HUDEP-2 (cell line): Measurements from ENCODE around the gene PRSS53.

Experiments used
- DNase-seq, 76 experiments: peaks; one replicate each; lab custom pipeline; 2025; ENCODE audit not compliant: unreplicated experiment in 76 of 76; lab: John Stamatoyannopoulos, UW

The PRSS53 gene

DNA sequence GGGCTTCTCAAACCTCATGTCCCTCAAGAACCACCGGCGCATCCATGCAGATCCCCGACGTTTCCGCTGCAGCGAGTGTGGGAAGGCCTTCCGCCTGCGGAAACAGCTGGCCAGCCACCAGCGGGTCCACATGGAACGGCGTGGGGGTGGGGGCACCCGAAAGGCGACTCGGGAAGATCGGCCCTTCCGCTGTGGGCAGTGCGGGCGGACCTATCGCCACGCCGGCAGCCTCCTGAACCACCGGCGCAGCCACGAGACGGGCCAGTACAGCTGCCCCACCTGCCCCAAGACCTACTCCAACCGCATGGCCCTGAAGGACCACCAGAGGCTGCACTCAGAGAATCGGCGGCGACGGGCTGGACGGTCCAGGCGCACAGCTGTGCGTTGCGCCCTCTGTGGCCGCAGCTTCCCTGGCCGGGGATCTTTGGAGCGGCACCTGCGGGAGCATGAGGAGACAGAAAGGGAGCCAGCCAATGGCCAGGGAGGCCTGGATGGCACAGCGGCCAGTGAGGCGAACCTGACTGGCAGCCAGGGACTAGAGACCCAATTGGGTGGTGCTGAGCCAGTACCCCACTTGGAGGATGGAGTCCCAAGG, 8.6 kb downstream of the PRSS53 start:
- no peak for DNase-seq

GRCh38 chr16:31079342-31079944, 9.3 kb downstream of the PRSS53 start:
- DNase-seq, result no peak

DNA sequence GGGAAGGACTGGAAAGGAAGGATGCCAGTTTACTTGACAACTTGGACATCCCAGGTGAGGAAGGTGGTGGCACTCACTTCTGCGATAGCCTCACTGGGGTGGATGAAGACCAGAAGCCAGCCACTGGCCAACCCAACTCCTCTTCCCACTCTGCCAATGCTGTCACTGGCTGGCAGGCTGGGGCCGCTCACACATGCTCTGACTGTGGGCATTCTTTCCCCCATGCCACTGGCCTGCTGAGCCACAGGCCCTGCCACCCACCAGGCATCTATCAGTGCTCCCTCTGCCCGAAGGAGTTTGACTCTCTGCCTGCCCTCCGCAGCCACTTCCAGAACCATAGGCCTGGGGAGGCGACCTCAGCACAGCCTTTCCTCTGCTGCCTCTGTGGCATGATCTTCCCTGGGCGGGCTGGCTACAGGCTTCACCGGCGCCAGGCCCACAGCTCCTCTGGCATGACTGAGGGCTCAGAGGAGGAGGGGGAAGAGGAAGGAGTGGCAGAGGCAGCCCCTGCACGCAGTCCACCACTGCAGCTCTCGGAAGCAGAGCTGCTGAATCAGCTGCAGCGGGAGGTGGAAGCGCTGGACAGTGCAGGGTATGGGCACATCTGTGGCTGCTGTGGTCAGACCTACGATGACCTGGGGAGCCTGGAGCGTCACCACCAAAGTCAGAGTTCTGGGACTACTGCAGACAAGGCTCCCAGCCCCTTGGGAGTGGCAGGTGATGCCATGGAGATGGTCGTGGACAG, 10.0 kb downstream of the PRSS53 start:
- no peak for DNase-seq

GRCh38 chr16:31077592-31078396, 10.9 kb downstream of the PRSS53 start:
- peak in 20 of 76 experiments; percentile 4 to 44 (median 23) for DNase-seq

GRCh38 chr16:31077024-31077423, 11.7 kb downstream of the PRSS53 start:
- DNase-seq, result no peak

DNA sequence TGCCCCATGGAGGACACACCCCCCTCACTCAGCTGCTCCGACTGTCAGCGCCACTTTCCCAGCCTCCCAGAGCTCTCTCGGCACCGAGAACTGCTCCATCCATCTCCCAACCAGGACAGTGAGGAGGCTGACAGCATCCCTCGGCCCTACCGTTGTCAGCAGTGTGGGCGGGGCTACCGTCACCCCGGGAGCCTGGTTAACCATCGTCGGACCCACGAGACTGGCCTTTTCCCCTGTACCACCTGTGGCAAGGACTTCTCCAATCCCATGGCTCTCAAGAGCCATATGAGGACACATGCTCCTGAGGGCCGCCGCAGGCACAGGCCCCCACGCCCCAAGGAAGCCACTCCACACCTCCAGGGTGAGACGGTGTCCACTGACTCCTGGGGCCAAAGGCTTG, 12.4 kb downstream of the PRSS53 start:
- no peak for DNase-seq

DNA sequence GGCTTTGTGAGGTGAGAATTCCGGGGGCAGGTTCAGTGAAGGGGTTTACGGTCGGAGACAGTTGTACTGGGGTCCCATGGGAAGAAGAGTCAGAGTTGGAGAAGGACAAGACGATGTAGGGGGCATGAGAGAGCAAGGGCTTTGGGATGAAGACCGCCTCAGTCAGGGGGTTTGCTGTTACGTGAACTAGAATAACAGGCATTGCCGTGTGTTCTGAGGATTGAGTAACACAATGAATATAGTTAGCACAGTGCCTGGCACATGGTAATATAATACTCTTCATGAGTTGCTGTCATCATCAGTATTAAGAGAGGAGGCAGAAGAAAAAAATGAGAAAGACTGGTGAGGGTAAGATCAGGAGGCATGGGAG, 13.9 kb downstream of the PRSS53 start:
- no peak for DNase-seq

- peak in 75 of 76 experiments; percentile 69 to 98 (median 96) for DNase-seq
Measured at GRCh38 chr16:31073970-31074813, 14.6 kb downstream of the PRSS53 start, which contains the start of the genes ZNF646 and ZNF668. ZNF646 (plus strand) TSS chr16:31074422; CDS start chr16:31076325, 1,903 bp downstream. ZNF668 (minus strand) TSS chr16:31074240; CDS start chr16:31064459, 9,781 bp downstream.

GRCh38 chr16:31073142-31073969, 15.4 kb downstream of the PRSS53 start:
- DNase-seq, result peak in 71 of 76 experiments; percentile 26 to 91 (median 78)

GRCh38 chr16:31072540-31073141, 16.1 kb downstream of the PRSS53 start:
- peak in 39 of 76 experiments; percentile 2 to 50 (median 20) for DNase-seq

DNA sequence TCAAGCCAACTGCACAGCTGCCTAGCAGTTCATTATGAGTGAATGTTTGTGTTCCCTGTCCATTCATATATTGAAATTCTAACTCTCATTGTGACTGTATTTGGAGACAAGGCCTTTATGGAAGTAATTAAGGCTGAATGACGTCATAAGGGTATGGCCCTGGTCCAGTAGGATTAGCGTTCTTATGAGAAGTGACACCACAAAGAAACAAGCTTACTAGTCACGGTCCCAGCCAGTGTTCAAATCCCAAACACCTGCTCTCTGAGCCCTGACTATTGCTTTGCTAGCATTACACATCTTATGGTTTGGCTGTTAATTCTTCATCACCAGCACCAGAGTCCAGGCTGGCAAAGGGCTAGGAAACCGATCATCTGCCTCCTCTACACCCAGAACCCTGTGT, 16.9 kb downstream of the PRSS53 start:
- DNase-seq, result no peak

- no peak for DNase-seq
Measured at GRCh38 chr16:31067342-31067741, 21.4 kb downstream of the PRSS53 start.

DNA sequence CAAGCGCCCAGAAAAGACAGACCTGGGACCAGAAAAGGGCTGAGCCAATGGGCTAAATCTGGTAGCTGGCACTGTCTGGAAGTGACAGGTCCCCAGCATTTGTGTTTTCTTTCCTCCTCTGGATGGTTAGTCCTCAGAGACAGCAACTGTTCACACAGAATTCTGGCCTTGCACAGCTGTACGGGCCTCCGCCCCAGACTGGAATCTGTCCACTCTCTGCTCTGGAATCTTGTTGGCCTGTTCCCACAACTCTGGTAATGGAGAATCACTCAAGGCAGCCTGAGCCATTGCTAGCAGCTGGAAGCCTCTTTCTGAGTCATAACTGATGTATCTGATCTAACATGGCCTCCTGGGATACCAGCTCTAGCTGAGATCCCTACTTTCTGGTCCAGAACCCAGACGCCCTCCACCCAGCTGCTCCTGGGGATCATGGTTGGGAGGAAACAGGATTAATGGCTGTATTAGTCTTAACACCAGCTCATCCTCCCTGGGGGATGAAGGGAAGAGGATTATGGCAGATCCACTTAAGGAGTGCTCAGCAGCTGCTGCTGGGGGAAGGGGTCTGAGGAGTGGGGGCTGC, 23.8 kb downstream of the PRSS53 start:
- no peak for DNase-seq

- no peak for DNase-seq
Measured at GRCh38 chr16:31063843-31064611, 24.7 kb downstream of the PRSS53 start.

DNA sequence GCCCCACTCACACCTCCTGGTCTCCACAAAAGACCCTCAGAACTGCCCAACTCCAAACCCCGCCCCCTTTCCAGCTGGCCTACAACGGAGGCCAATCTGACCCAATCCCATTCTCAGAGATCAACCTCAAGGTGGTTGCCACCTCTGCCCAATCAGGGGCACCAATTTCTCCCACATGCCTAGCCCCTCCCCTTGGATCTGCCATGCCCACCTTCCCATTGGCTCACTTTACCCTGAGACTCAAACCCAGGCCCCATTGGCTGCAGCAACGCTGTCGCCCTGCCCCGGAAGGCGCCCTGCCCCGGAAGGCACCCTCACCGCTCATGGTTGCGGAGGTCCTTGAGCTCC, 25.3 kb downstream of the PRSS53 start:
- no peak for DNase-seq

DNA sequence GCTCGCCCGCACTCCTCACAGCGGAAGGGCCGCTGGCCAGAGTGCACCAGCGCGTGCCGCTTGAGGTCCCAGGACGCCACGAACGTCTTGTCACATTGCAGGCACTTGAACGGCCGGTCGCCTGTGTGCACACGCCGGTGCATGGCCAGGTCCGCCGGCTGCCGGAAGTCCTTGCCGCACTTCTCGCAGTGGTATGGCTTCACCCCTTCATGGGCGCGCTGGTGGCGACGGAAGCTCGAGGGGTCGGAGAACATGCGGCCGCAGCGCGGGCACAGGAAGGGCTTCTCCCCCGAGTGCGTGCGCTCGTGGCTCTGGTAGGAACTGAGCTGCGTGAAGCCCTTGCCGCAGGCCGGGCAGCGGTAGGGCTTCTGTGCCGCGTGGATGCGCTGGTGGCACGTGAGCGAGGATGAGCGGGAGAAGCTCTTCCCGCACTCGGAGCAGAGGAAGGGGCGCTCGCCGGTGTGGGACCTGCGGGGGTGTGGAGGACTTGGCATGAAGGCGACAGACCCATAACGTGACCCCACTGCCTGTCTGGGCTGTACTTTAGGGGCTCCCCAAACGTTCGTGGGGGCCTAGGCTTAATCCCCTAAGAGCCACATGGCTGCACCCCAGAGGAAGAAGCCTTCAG, 26.8 kb downstream of the PRSS53 start:
- DNase-seq, result no peak

- DNase-seq, result no peak
Measured at GRCh38 chr16:31061126-31061812, 27.5 kb downstream of the PRSS53 start.
